ENCODE measurements around the gene SNCB.

The SNCB gene

GRCh38 chr5:176639981-176640380, 9.6 kb upstream of the SNCB start:
- DNase-seq (ENCODE audit: insufficient read length) (no peak), FAIRE-seq (no peak)
- TF ChIP-seq TAF1 (IDR thresholded peaks at IDR 0.05; ENCODE audit: borderline replicate concordance, low read depth, low read length) (no peak), POLR2A (IDR thresholded peaks at IDR 0.05; ENCODE audit: low read depth, low read length) (no peak), POLR2AphosphoS5 (IDR thresholded peaks at IDR 0.05; ENCODE audit: low read depth, low read length) (no peak)

GRCh38 chr5:176639208-176639607, 8.9 kb upstream of the SNCB start:
- DNase-seq (ENCODE audit: insufficient read length) (no peak), FAIRE-seq (no peak)
- TF ChIP-seq POLR2AphosphoS5 (IDR thresholded peaks at IDR 0.05; ENCODE audit: low read depth, low read length) (no peak), POLR2A (IDR thresholded peaks at IDR 0.05; ENCODE audit: low read depth, low read length) (no peak), TAF1 (IDR thresholded peaks at IDR 0.05; ENCODE audit: borderline replicate concordance, low read depth, low read length) (no peak)

- no peak for TF ChIP-seq TAF1 (IDR thresholded peaks at IDR 0.05; ENCODE audit: borderline replicate concordance, low read depth, low read length)
- no peak for TF ChIP-seq POLR2AphosphoS5 (IDR thresholded peaks at IDR 0.05; ENCODE audit: low read depth, low read length)
- no peak for TF ChIP-seq POLR2A (IDR thresholded peaks at IDR 0.05; ENCODE audit: low read depth, low read length)
- no peak for FAIRE-seq
- DNase-seq (ENCODE audit: insufficient read length): no peak
Observed at GRCh38 chr5:176638437-176638836, 8.1 kb upstream of the SNCB start.

GRCh38 chr5:176637556-176637955, 7.2 kb upstream of the SNCB start:
- DNase-seq (ENCODE audit: insufficient read length) (no peak), FAIRE-seq (no peak)
- TF ChIP-seq TAF1 (IDR thresholded peaks at IDR 0.05; ENCODE audit: borderline replicate concordance, low read depth, low read length): no peak
- no peak for TF ChIP-seq POLR2AphosphoS5 (IDR thresholded peaks at IDR 0.05; ENCODE audit: low read depth, low read length)
- no peak for TF ChIP-seq POLR2A (IDR thresholded peaks at IDR 0.05; ENCODE audit: low read depth, low read length)

- TF ChIP-seq POLR2A (IDR thresholded peaks at IDR 0.05; ENCODE audit: low read depth, low read length) (no peak), TAF1 (IDR thresholded peaks at IDR 0.05; ENCODE audit: borderline replicate concordance, low read depth, low read length) (no peak), POLR2AphosphoS5 (IDR thresholded peaks at IDR 0.05; ENCODE audit: low read depth, low read length) (no peak)
- FAIRE-seq: no peak
Observed at GRCh38 chr5:176636426-176636825, 6.1 kb upstream of the SNCB start.

GRCh38 chr5:176633598-176633997, 3.3 kb upstream of the SNCB start:
- FAIRE-seq: no peak
- no peak for TF ChIP-seq POLR2A (IDR thresholded peaks at IDR 0.05; ENCODE audit: low read depth, low read length)
- TF ChIP-seq TAF1 (IDR thresholded peaks at IDR 0.05; ENCODE audit: borderline replicate concordance, low read depth, low read length): no peak
- no peak for TF ChIP-seq POLR2AphosphoS5 (IDR thresholded peaks at IDR 0.05; ENCODE audit: low read depth, low read length)
- no peak for DNase-seq (ENCODE audit: insufficient read length)

More at GRCh38 chr5:176636426-176636825, 6.1 kb upstream of the SNCB start:
- DNase-seq (ENCODE audit: insufficient read length): no peak

- FAIRE-seq: no peak
- TF ChIP-seq POLR2AphosphoS5 (IDR thresholded peaks at IDR 0.05; ENCODE audit: low read depth, low read length) (no peak), POLR2A (IDR thresholded peaks at IDR 0.05; ENCODE audit: low read depth, low read length) (no peak), TAF1 (IDR thresholded peaks at IDR 0.05; ENCODE audit: borderline replicate concordance, low read depth, low read length) (no peak)
- no peak for DNase-seq (ENCODE audit: insufficient read length)
Observed at GRCh38 chr5:176632745-176633144, 2.4 kb upstream of the SNCB start.

GRCh38 chr5:176631383-176632200, 1.3 kb upstream of the SNCB start:
- FAIRE-seq (no peak), DNase-seq (ENCODE audit: insufficient read length) (no peak)
- no peak for TF ChIP-seq POLR2A (IDR thresholded peaks at IDR 0.05; ENCODE audit: low read depth, low read length)
- TF ChIP-seq POLR2AphosphoS5 (IDR thresholded peaks at IDR 0.05; ENCODE audit: low read depth, low read length): no peak
- no peak for TF ChIP-seq TAF1 (IDR thresholded peaks at IDR 0.05; ENCODE audit: borderline replicate concordance, low read depth, low read length)

- no peak for DNase-seq (ENCODE audit: insufficient read length)
- TF ChIP-seq POLR2AphosphoS5 (IDR thresholded peaks at IDR 0.05; ENCODE audit: low read depth, low read length) (no peak), TAF1 (IDR thresholded peaks at IDR 0.05; ENCODE audit: borderline replicate concordance, low read depth, low read length) (no peak), POLR2A (IDR thresholded peaks at IDR 0.05; ENCODE audit: low read depth, low read length) (no peak)
- no peak for FAIRE-seq
Observed at GRCh38 chr5:176630681-176631222, 418 bp upstream of the SNCB start.

- DNase-seq (ENCODE audit: insufficient read length) (no peak), FAIRE-seq (no peak)
- TF ChIP-seq POLR2AphosphoS5 (IDR thresholded peaks at IDR 0.05; ENCODE audit: low read depth, low read length) (no peak), TAF1 (IDR thresholded peaks at IDR 0.05; ENCODE audit: borderline replicate concordance, low read depth, low read length) (no peak), POLR2A (IDR thresholded peaks at IDR 0.05; ENCODE audit: low read depth, low read length) (no peak)
Observed at GRCh38 chr5:176629317-176629852, 949 bp downstream of the SNCB start.

- TF ChIP-seq POLR2A (IDR thresholded peaks at IDR 0.05; ENCODE audit: low read depth, low read length): no peak
- TF ChIP-seq POLR2AphosphoS5 (IDR thresholded peaks at IDR 0.05; ENCODE audit: low read depth, low read length): no peak
- TF ChIP-seq TAF1 (IDR thresholded peaks at IDR 0.05; ENCODE audit: borderline replicate concordance, low read depth, low read length): no peak
- no peak for DNase-seq (ENCODE audit: insufficient read length)
- no peak for FAIRE-seq
Observed at GRCh38 chr5:176628406-176629228, 1.7 kb downstream of the SNCB start.
